Neuronal stem cell (in vitro differentiated cells): ENCODE measurements around the gene TPT1.
"Not testable (repeated sequence)": the region's sequence is repeated elsewhere in the genome, so short reads cannot be mapped to it uniquely, and the experiment has no call there.

Experiments used
- DNase-seq: peaks from one replicate; pipeline ENCODE4 v3.0.0-alpha.2; 2013; ENCODE audit warnings: low spot score
- H2AFZ ChIP-seq: one replicate; pipeline ENCODE4 v1.6.1; 2013; ENCODE audit warnings: mild to moderate bottlenecking, low read length, inconsistent platforms
- H2AK5ac ChIP-seq: 2 replicates; pipeline ENCODE4 v1.6.1; 2013; ENCODE audit warnings: low read depth, mild to moderate bottlenecking, inconsistent platforms, low read length, moderate library complexity, mixed read lengths
- H2BK120ac ChIP-seq: 2 replicates; pipeline ENCODE4 v1.6.1; 2013; ENCODE audit warnings: low read depth, mild to moderate bottlenecking, inconsistent platforms, low read length, moderate library complexity, mixed read lengths
- H2BK12ac ChIP-seq: one replicate; pipeline ENCODE4 v1.6.1; 2013; ENCODE audit warnings: low read length, inconsistent platforms
- H2BK15ac ChIP-seq: 2 replicates; pipeline ENCODE4 v1.6.1; 2013; ENCODE audit warnings: mild to moderate bottlenecking, low read length, inconsistent platforms, mixed read lengths
- H2BK5ac ChIP-seq: one replicate; pipeline ENCODE4 v1.6.1; 2013; ENCODE audit warnings: inconsistent platforms, mild to moderate bottlenecking, low read length, moderate library complexity
- H3K14ac ChIP-seq: one replicate; pipeline ENCODE4 v1.6.1; 2013; ENCODE audit warnings: low read length, inconsistent platforms
- H3K18ac ChIP-seq: 2 replicates; pipeline ENCODE4 v1.6.1; 2013; ENCODE audit warnings: low read length, inconsistent platforms
- H3K23ac ChIP-seq: 2 replicates; pipeline ENCODE4 v1.6.1; 2013; ENCODE audit warnings: low read depth, mild to moderate bottlenecking, mixed read lengths, low read length, inconsistent platforms; ENCODE audit not compliant: poor library complexity
- H3K27ac ChIP-seq: replicated peaks from 3 replicates; pipeline ENCODE4 v1.5.1; 2013; ENCODE audit warnings: low read length, inconsistent platforms
- H3K27me3 ChIP-seq, 3 experiments: 2 replicates each; pipeline ENCODE4 v1.6.1; 2013; ENCODE audit warnings: low read length in 3 of 3, mild to moderate bottlenecking in 2 of 3, inconsistent platforms in 1 of 3, low read depth in 1 of 3, mixed read lengths in 1 of 3, moderate library complexity in 1 of 3; ENCODE audit not compliant: control insufficient read depth in 3 of 3, insufficient read depth in 3 of 3
- H3K36me3 ChIP-seq, 2 donors: replicated peaks in 1 of 2; 2 replicates each; pipeline ENCODE4 v1.6.1; 2013; ENCODE audit warnings: low read length in 2 of 2; ENCODE audit not compliant: control insufficient read depth in 2 of 2, insufficient read depth in 2 of 2
- H3K4ac ChIP-seq: 2 replicates; pipeline ENCODE4 v1.6.1; 2013; ENCODE audit warnings: inconsistent platforms, mild to moderate bottlenecking, low read length, moderate library complexity
- H3K4me1 ChIP-seq, 2 donors: 1 replicate in 1 of 2; 2 replicates in 1 of 2; pipeline ENCODE4 v1.6.1; 2013; ENCODE audit warnings: low read length in 2 of 2, low read depth in 1 of 2; ENCODE audit not compliant: control insufficient read depth in 2 of 2, insufficient read depth in 1 of 2
- H3K4me2 ChIP-seq: one replicate; pipeline ENCODE4 v1.6.1; 2013; ENCODE audit warnings: mild to moderate bottlenecking, low read length, inconsistent platforms; ENCODE audit not compliant: insufficient read depth, poor library complexity, severe bottlenecking
- H3K4me3 ChIP-seq, 2 donors: 2 replicates each; pipeline ENCODE4 v1.5.1; 2013; ENCODE audit warnings: low read length in 2 of 2, mild to moderate bottlenecking in 2 of 2, inconsistent platforms in 1 of 2, moderate library complexity in 1 of 2
- H3K79me1 ChIP-seq: one replicate; pipeline ENCODE4 v1.6.1; 2013; ENCODE audit warnings: low read depth, mild to moderate bottlenecking, inconsistent platforms, low read length, moderate library complexity
- H3K9ac ChIP-seq: one replicate; pipeline ENCODE4 v1.6.1; 2013; ENCODE audit warnings: mild to moderate bottlenecking, low read depth, low read length, inconsistent platforms; ENCODE audit not compliant: poor library complexity
- H3K9me3 ChIP-seq, 2 donors: replicated peaks in 1 of 2; 2 replicates each; pipeline versions ENCODE3 to v1.6.1; 2013; ENCODE audit warnings: low read length in 2 of 2, mild to moderate bottlenecking in 2 of 2, inconsistent platforms in 1 of 2, low read depth in 1 of 2, mixed read lengths in 1 of 2, moderate library complexity in 1 of 2; ENCODE audit not compliant: control insufficient read depth in 2 of 2, insufficient read depth in 1 of 2
- H4K8ac ChIP-seq: one replicate; pipeline ENCODE4 v1.6.1; 2013; ENCODE audit warnings: low read depth, mild to moderate bottlenecking, inconsistent platforms, low read length, moderate library complexity
- H4K91ac ChIP-seq: one replicate; pipeline ENCODE4 v1.6.1; 2013; ENCODE audit warnings: low read length, low read depth, mild to moderate bottlenecking, inconsistent platforms; ENCODE audit not compliant: poor library complexity
- WGBS, 2 donors: extraction: QIAGEN DNeasy Blood & Tissue Kit; methylation state at CpG; one replicate each; pipeline ENCODE4 v1.1.7; 2013; ENCODE audit warnings: missing lambda C conversion rate in 2 of 2, mixed read lengths in 1 of 2; ENCODE audit not compliant: insufficient read length in 2 of 2, insufficient replicate concordance in 1 of 2; ENCODE audit errors: extremely low coverage in 2 of 2; 5-methylcytosine and 5-hydroxymethylcytosine counted together

TPT1 gene

DNA sequence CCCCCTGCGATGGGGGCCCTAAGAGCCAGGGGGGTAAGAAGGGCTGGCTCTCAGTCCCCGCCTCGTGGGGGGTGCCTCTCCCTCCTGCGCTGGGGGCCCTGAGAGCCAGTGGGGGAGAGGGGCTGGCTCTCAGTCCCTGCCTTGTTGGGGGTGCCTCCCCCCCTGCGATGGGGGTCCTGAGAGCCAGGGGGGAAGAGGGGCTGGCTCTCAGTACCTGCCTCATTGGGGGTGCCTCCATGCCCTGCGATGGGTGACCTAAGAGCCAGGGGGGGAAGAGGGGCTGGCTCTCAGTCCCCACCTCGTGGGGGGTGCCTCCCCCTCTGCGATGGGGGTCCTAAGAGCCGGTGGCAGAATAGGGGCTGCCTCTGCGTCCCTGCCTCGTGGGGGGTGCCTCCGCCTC lies 36.3 kb upstream of the TPT1 start:
- Histone ChIP-seq H3K4ac (peak overlapping the region; percentile 76), H2BK5ac (peak overlapping the region; percentile 66), H2BK15ac (peak overlapping the region; percentile 58), H2AK5ac (peak overlapping the region; percentile 88), H3K36me3 (peaks cover 0 to 12% of the 10 kb centered on the region in 2 donors), H4K91ac (peak overlapping the region; percentile 64), H3K18ac (peak overlapping the region; percentile 94), H3K4me2 (peak overlapping the region; percentile 14), H2BK12ac (peak overlapping the region; percentile 73), H3K27ac (peak overlapping the region; percentile 56)
- H3K9me3 ChIP-seq, H4K8ac ChIP-seq, H2BK120ac ChIP-seq, H3K27me3 ChIP-seq, H3K79me1 ChIP-seq, H3K4me3 ChIP-seq, H2AFZ ChIP-seq, H3K9ac ChIP-seq, H3K4me1 ChIP-seq, DNase-seq, H3K23ac ChIP-seq, H3K14ac ChIP-seq: not testable (repeated sequence)
- WGBS, 2 donors, result no CpG with 5 or more reads among the region's 12 CpGs

DNA sequence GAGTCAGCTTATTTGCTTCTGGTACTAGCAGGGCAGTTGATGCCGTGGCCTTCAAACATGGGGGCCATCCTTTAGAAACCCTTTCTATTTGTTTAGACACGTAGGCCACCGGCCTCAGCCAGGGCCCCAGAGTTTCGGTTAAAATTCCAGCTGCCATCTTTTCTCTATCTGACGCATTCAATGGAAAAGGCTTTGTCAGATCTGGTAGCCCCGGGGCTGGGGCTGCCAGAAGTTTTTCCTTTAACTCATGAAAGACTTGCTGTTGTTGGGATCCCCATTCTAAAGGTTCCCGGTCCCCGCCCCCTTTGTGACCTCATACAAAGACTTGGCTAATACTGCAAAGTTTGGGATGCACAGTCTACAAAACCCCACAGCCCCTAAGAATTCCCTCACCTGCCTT lies 35.7 kb upstream of the TPT1 start:
- H3K4me2 ChIP-seq, H2AFZ ChIP-seq, H3K79me1 ChIP-seq, H2BK120ac ChIP-seq, H3K27me3 ChIP-seq, H3K14ac ChIP-seq, H4K91ac ChIP-seq, H3K4me1 ChIP-seq, H3K4ac ChIP-seq, H3K4me3 ChIP-seq, H3K23ac ChIP-seq, H2BK12ac ChIP-seq, H2BK15ac ChIP-seq, DNase-seq, H3K9me3 ChIP-seq, H4K8ac ChIP-seq, H3K9ac ChIP-seq: not testable (repeated sequence)
- Histone ChIP-seq H3K27ac (peak overlapping the region; percentile 75), H2BK5ac (peak overlapping the region; percentile 66), H3K18ac (peak overlapping the region; percentile 64), H3K36me3 (peaks cover 0 to 13% of the 10 kb centered on the region in 2 donors), H2AK5ac (peak overlapping the region; percentile 91)
- no CpG with 5 or more reads among the region's 8 CpGs for WGBS, 2 donors

DNA sequence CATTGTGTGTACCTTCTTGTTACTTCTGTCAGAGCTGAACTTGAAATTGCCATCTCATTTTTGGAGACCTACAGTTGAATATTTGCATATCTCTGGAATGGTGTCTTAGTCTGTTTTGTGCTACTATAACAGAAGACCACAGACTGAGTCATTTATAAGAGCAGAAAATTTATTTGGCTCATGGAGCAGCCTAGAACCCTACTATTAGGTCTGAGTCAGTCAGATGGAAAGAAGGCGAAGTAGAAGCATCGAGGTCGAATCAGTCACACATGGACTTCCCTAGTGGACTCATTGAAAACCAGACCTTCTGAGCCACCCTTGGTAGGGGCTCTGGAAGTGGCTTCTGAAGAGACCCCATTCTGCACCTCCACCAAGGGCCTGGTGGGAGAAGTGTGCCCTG lies 33.9 kb upstream of the TPT1 start:
- H3K27ac ChIP-seq, result no peak overlapping the region
- H3K4ac ChIP-seq, result no peak overlapping the region
- H2AFZ ChIP-seq, result no peak overlapping the region
- H3K18ac ChIP-seq, result peak overlapping the region; percentile 15
- no peak overlapping the region for H4K91ac ChIP-seq
- peaks cover 0 to 28% of the 10 kb centered on the region in 2 donors for H3K36me3 ChIP-seq
- H2BK15ac ChIP-seq, result no peak overlapping the region
- no peak overlapping the region for H3K4me3 ChIP-seq
- no peak overlapping the region for H2BK5ac ChIP-seq
- H3K9ac ChIP-seq, result no peak overlapping the region
- H4K8ac ChIP-seq, result no peak overlapping the region
- no peaks in the 10 kb centered on the region for H3K27me3 ChIP-seq
- no peak for DNase-seq
- no peaks in the 10 kb centered on the region for H3K79me1 ChIP-seq
- peaks cover 7 to 8% of the 10 kb centered on the region in 2 donors for H3K4me1 ChIP-seq
- no peak overlapping the region for H2AK5ac ChIP-seq
- no CpG with 5 or more reads among the region's 3 CpGs for WGBS, 2 donors
- no peak overlapping the region for H3K4me2 ChIP-seq
- no peak overlapping the region for H2BK12ac ChIP-seq
- peak overlapping the region; percentile 9 for H3K14ac ChIP-seq
- no peak overlapping the region for H3K23ac ChIP-seq
- no peak overlapping the region for H2BK120ac ChIP-seq
- peaks cover 0 to 5% of the 10 kb centered on the region in 2 donors for H3K9me3 ChIP-seq

DNA sequence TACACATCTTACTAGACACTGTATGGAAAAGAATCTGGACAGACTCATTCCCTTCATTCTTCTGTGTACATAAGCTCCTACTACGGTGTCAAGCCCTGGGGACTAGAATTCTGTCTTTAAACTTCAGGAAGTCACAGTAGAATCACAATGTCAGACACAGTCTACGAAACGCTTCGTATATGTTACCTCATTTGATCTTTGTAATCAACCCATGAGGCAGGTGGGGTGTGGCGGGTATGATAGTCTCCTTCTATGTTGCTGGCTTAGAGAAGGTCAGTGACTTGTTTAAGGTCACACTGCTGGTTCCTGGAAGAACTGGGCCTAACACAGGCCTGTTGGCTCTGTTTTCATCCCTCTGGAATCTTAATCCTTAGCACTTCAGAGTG lies 32.2 kb upstream of the TPT1 start:
- no peak overlapping the region for H3K27ac ChIP-seq
- no peak overlapping the region for H2BK12ac ChIP-seq
- H3K79me1 ChIP-seq, result no peaks in the 10 kb centered on the region
- H3K18ac ChIP-seq, result no peak overlapping the region
- peaks cover 7 to 8% of the 10 kb centered on the region in 2 donors for H3K4me1 ChIP-seq
- H2BK5ac ChIP-seq, result no peak overlapping the region
- H3K9ac ChIP-seq, result no peak overlapping the region
- no peak overlapping the region for H2BK15ac ChIP-seq
- H2AFZ ChIP-seq, result no peak overlapping the region
- H2BK120ac ChIP-seq, result no peak overlapping the region
- H3K27me3 ChIP-seq, result no peaks in the 10 kb centered on the region
- no peak overlapping the region for H3K23ac ChIP-seq
- no peak overlapping the region for H2AK5ac ChIP-seq
- no peak overlapping the region for H4K91ac ChIP-seq
- no peak overlapping the region for H3K4me2 ChIP-seq
- H3K4ac ChIP-seq, result no peak overlapping the region
- no peak overlapping the region for H3K14ac ChIP-seq
- WGBS, 2 donors, result no CpG with 5 or more reads among the region's 5 CpGs
- no peak overlapping the region for H3K4me3 ChIP-seq
- peaks cover 0 to 38% of the 10 kb centered on the region in 2 donors for H3K36me3 ChIP-seq
- DNase-seq, result no peak
- H3K9me3 ChIP-seq, result peaks cover 0 to 7% of the 10 kb centered on the region in 2 donors
- no peak overlapping the region for H4K8ac ChIP-seq
